Stomach smooth muscle (tissue), 2 donors: ENCODE measurements around the gene CEP83.
"Not testable (repeated sequence)": the region's sequence is repeated elsewhere in the genome, so short reads cannot be mapped to it uniquely, and the experiment has no call there.

Experiments
- H3K27ac ChIP-seq: one replicate; pipeline ENCODE4 v1.7.0; 2013; ENCODE audit warnings: mild to moderate bottlenecking, low read length, inconsistent platforms
- H3K27me3 ChIP-seq, 2 donors: one replicate each; pipeline ENCODE4 v1.7.0; 2013; ENCODE audit warnings: low read length in 2 of 2; ENCODE audit not compliant: insufficient read depth in 2 of 2, control insufficient read depth in 1 of 2
- H3K36me3 ChIP-seq, 2 donors: one replicate each; pipeline ENCODE4 v1.7.0; 2013; ENCODE audit warnings: low read length in 2 of 2; ENCODE audit not compliant: control insufficient read depth in 2 of 2, insufficient read depth in 2 of 2
- H3K4me1 ChIP-seq: one replicate; pipeline ENCODE4 v1.7.0; 2013; ENCODE audit warnings: low read length; ENCODE audit not compliant: control insufficient read depth, insufficient read depth
- H3K4me3 ChIP-seq, 2 donors: one replicate each; pipeline ENCODE4 v1.7.0; 2013; ENCODE audit warnings: low read length in 2 of 2
- H3K9ac ChIP-seq, 2 donors: one replicate each; pipeline ENCODE4 v1.7.0; 2013; ENCODE audit warnings: low read length in 2 of 2, mild to moderate bottlenecking in 1 of 2
- H3K9me3 ChIP-seq, 2 donors: one replicate each; pipeline ENCODE4 v1.7.0; 2013; ENCODE audit warnings: low read length in 2 of 2; ENCODE audit not compliant: control insufficient read depth in 2 of 2
- donor health status: healthy.
- donor health status: Pancreatic carcinoma.

CEP83 gene

DNA sequence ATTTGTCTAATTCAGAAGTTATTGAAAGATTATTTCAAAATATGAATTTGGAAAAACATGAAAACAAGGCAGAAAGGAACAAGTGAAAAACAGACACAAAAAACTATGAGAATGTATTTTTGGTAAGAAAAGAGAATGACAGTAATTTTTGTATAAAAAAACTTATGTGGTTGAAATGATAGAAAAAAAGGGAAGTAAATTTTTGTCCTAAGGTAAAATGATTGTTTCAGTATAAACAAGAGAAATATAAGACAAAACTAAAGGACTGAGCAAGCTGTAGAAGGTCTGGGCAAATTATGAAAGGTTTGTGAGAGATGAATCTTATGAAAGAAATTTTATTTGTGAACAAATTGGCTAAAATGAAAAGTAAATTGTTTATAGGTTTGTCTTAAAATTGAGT, 44.6 kb downstream of the CEP83 start:
- Histone ChIP-seq H3K9me3 (no peaks in the 10 kb centered on the region), H3K27ac (no peak overlapping the region), H3K9ac (no peak overlapping the region), H3K4me3 (no peak overlapping the region), H3K36me3 (no peaks in the 10 kb centered on the region), H3K27me3 (no peaks in the 10 kb centered on the region), H3K4me1 (no peaks in the 10 kb centered on the region)

GRCh38 chr12:94405413-94406116, 54.1 kb downstream of the CEP83 start:
- Histone ChIP-seq H3K27me3 (no peaks in the 10 kb centered on the region), H3K4me1 (no peaks in the 10 kb centered on the region), H3K4me3 (peak overlapping the region; percentile 47 to 54), H3K9ac (peak overlapping the region; percentile 1 to 56), H3K27ac (peak overlapping the region; percentile 18), H3K9me3 (no peaks in the 10 kb centered on the region), H3K36me3 (no peaks in the 10 kb centered on the region)

- peak overlapping the region in 1 of 2 donors; percentile 47 for H3K4me3 ChIP-seq
Observed at GRCh38 chr12:94404854-94405253, 54.8 kb downstream of the CEP83 start.

DNA sequence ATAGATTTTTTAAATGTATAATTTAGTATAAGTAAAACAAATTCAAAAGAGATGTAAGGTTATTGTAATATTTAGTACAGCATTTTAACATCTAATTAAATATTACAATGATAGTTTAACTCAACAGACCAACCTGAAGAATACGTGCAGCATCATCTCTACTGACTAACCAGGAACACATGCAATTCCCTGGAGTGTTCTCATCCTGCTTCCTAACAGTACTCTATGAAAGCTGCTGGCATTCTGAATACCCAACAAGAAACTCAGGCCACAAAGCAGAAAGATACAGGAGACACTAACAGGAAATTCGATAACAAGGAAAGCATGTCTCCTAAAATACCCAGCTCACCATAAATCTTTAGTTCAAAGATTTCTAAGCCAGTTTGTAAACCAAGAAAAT, 58.3 kb downstream of the CEP83 start:
- H3K36me3 ChIP-seq = no peaks in the 10 kb centered on the region
- no peak overlapping the region for H3K9ac ChIP-seq
- H3K4me3 ChIP-seq = no peak overlapping the region
- H3K4me1 ChIP-seq = no peaks in the 10 kb centered on the region
- no peak overlapping the region for H3K27ac ChIP-seq
- H3K27me3 ChIP-seq = no peaks in the 10 kb centered on the region
- H3K9me3 ChIP-seq = no peaks in the 10 kb centered on the region

More at GRCh38 chr12:94404854-94405253, 54.8 kb downstream of the CEP83 start:
- Histone ChIP-seq H3K9ac (peak overlapping the region in 1 of 2 donors; percentile 56), H3K36me3 (no peaks in the 10 kb centered on the region), H3K9me3 (no peaks in the 10 kb centered on the region), H3K27ac (no peak overlapping the region), H3K4me1 (no peaks in the 10 kb centered on the region), H3K27me3 (no peaks in the 10 kb centered on the region)

GRCh38 chr12:94398685-94399084, 61.0 kb downstream of the CEP83 start:
- H3K36me3 ChIP-seq = not testable (repeated sequence)

GRCh38 chr12:94397401-94397800, 62.3 kb downstream of the CEP83 start:
- Histone ChIP-seq H3K4me1 (no peaks in the 10 kb centered on the region), H3K4me3 (no peak overlapping the region), H3K27ac (no peak overlapping the region), H3K9me3 (no peaks in the 10 kb centered on the region), H3K36me3 (no peaks in the 10 kb centered on the region), H3K27me3 (no peaks in the 10 kb centered on the region), H3K9ac (no peak overlapping the region)

More at GRCh38 chr12:94398685-94399084, 61.0 kb downstream of the CEP83 start:
- H3K4me1 ChIP-seq, H3K27ac ChIP-seq, H3K9me3 ChIP-seq, H3K9ac ChIP-seq, H3K27me3 ChIP-seq, H3K4me3 ChIP-seq: not testable (repeated sequence)

- H3K4me1 ChIP-seq, H3K27ac ChIP-seq, H3K36me3 ChIP-seq, H3K4me3 ChIP-seq, H3K27me3 ChIP-seq, H3K9ac ChIP-seq, H3K9me3 ChIP-seq: not testable (repeated sequence)
Observed at GRCh38 chr12:94396014-94396413, 63.7 kb downstream of the CEP83 start.

GRCh38 chr12:94390130-94390485, 69.6 kb downstream of the CEP83 start:
- Histone ChIP-seq H3K9me3 (no peaks in the 10 kb centered on the region), H3K9ac (no peak overlapping the region), H3K36me3 (peaks cover 2 to 4% of the 10 kb centered on the region in 2 donors), H3K27ac (no peak overlapping the region), H3K27me3 (no peaks in the 10 kb centered on the region), H3K4me1 (no peaks in the 10 kb centered on the region), H3K4me3 (no peak overlapping the region)

- H3K4me3 ChIP-seq, H3K4me1 ChIP-seq, H3K36me3 ChIP-seq, H3K9me3 ChIP-seq, H3K27me3 ChIP-seq, H3K27ac ChIP-seq, H3K9ac ChIP-seq: not testable (repeated sequence)
Observed at GRCh38 chr12:94389482-94390129, 70.1 kb downstream of the CEP83 start.

DNA sequence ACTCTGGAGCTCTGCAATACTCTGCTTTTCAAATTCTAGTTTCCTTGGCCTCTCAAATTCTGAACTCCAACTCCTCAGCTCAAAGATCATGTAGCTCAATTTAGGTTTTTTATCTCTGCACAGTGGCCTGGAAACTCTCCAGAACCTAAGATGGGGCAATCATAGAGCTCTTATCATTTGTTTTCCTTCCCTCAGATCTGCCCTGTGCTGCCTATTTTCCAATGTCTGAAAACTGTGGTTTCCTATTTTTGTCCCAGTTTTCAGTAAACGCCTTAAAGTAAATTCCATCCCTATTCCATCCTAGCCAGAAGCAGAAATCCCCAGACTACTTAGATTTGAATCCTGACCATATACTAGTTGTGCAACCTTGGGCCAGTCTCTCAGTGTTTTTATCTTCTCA, 73.2 kb downstream of the CEP83 start:
- Histone ChIP-seq H3K9ac (no peak overlapping the region), H3K27ac (no peak overlapping the region), H3K4me1 (no peaks in the 10 kb centered on the region)

GRCh38 chr12:94384030-94384429, 75.6 kb downstream of the CEP83 start:
- Histone ChIP-seq H3K27me3 (no peaks in the 10 kb centered on the region), H3K9ac (no peak overlapping the region), H3K27ac (no peak overlapping the region), H3K4me1 (no peaks in the 10 kb centered on the region), H3K36me3 (peaks cover 7 to 8% of the 10 kb centered on the region in 2 donors), H3K9me3 (no peaks in the 10 kb centered on the region), H3K4me3 (no peak overlapping the region)

More for the DNA sequence above, 73.2 kb downstream of the CEP83 start:
- H3K27me3 ChIP-seq = no peaks in the 10 kb centered on the region
- H3K36me3 ChIP-seq = peaks cover 7 to 8% of the 10 kb centered on the region in 2 donors
- no peaks in the 10 kb centered on the region for H3K9me3 ChIP-seq
- no peak overlapping the region for H3K4me3 ChIP-seq
